Adrenal gland (tissue), 12 donors: ENCODE data around the gene HHIPL1. TPM values are rescaled to one million over a fixed set of nuclear protein-coding genes. Genes with fewer than 3 reads are reported as not detected.

ENCODE experiments used
- DNase-seq, 7 donors: peaks; one replicate each; pipeline ENCODE4 v3.0.0-alpha.2; 2019 to 2020
- H3K27ac ChIP-seq, 5 donors: fragments of 200-600 bp; sonication (generic) in 4 of 5; 1 replicate in 3 of 5; 2 replicates in 2 of 5; pipeline versions ENCODE4 v1.5.1 to v1.8.0; 2016 to 2020; ENCODE audit warnings: mild to moderate bottlenecking in 1 of 5
- H3K27me3 ChIP-seq: fragments of 200-600 bp; 2 replicates; pipeline ENCODE4 v1.8.0; 2021
- H3K36me3 ChIP-seq, 2 donors: fragments of 200-600 bp; replicated peaks in 1 of 2; 1 replicate in 1 of 2; 2 replicates in 1 of 2; pipeline versions ENCODE4 v1.5.1 to v1.8.0; 2018 to 2022
- H3K4me1 ChIP-seq, 2 donors: fragments of 200-600 bp; replicated peaks in 1 of 2; 1 replicate in 1 of 2; 2 replicates in 1 of 2; pipeline versions ENCODE4 v1.5.1 to v1.8.0; 2018 to 2021
- H3K4me3 ChIP-seq, 4 donors: fragments of 200-600 bp; sonication (generic) in 3 of 4; one replicate each; pipeline ENCODE4 v1.5.1; 2016 to 2018
- H3K9me3 ChIP-seq, 3 donors: fragments of 200-600 bp; sonication (generic) in 1 of 3; replicated peaks in 1 of 3; 1 replicate in 2 of 3; 2 replicates in 1 of 3; pipeline versions ENCODE4 v1.5.1 to v1.8.0; 2016 to 2021
- CTCF ChIP-seq, 6 experiments: fragments of 450-650 bp in 4 of 6; fragments of 200-600 bp in 2 of 6; sonication (generic) in 1 of 6; IDR thresholded peaks; 1 replicate in 5 of 6; 2 replicates in 1 of 6; pipeline versions ENCODE4 v1.5.1 to v1.8.0; 2016 to 2021; ENCODE audit warnings: antibody characterized with exemption in 6 of 6, mild to moderate bottlenecking in 2 of 6, moderate library complexity in 1 of 6
- POLR2A ChIP-seq, 2 donors: fragments of 450-650 bp; IDR thresholded peaks; one replicate each; pipeline ENCODE4 v1.6.1; 2017; ENCODE audit warnings: antibody characterized with exemption in 2 of 2, mild to moderate bottlenecking in 2 of 2, moderate library complexity in 1 of 2
- WGBS, 4 donors: extraction: QIAGEN DNeasy Blood & Tissue Kit in 2 of 4; methylation state at CpG; one replicate each; pipeline versions ENCODE4 v1.1.5 to v1.1.7; 2013 to 2017; 5-methylcytosine and 5-hydroxymethylcytosine counted together
- intact Hi-C, 2 donors: fragments of 100-400 bp; cut with DNase I; formaldehyde crosslinking; loops; one replicate each; pipeline versions ENCODE4 v1.14.1 to v1.15.0; 2022 to 2023
- polyA plus RNA-seq, 3 donors: library from polyadenylated mRNA; stranded (reverse); fragments of 200-250 nt in 2 of 3; fragments of 350-450 nt in 1 of 3; fragmentation: Illumina TruSeq in 1 of 3; extraction: RNeasy Lipid Tissue Mini Kit (QIAGEN cat#74804) in 1 of 3; gene quantifications; one replicate each; pipeline ENCODE4 v1.2.3, GENCODE V29; 2013 to 2014
- total RNA-seq, 9 donors: library from RNA; depleted of rRNA in 4 of 9; stranded (reverse); fragments of >200 nt in 4 of 9; fragments of 120-200 nt in 1 of 9; fragmentation: NEBNext Ultra II Directional in 1 of 9; extraction: Animal tissue kit (Norgen Biotek cat#: 25700) in 1 of 9; gene quantifications; one replicate each; pipeline versions ENCODE4 v1.1.0 to v1.2.4, GENCODE V29; 2013 to 2023
- donor health status: healthy with polysubstance abuse.
- donor health status: Bipolar disorder and iron deficiency.
- donor health status: DM: yes; HTN: yes; CAD: no.
- donor health status: DM: no; HTN: no; CAD: no.
- donor health status: DM: no; HTN: no; CAD: no.
- donor health status: DM: yes; HTN: yes; CAD: no.

Gene HHIPL1
- total and polyA plus RNA-seq, 12 donors = 0.20 to 2.9 (median 1.3) TPM

GRCh38 chr14:99674064-99674650, 29.2 kb downstream of the HHIPL1 start:
- TF ChIP-seq POLR2A (IDR thresholded peaks at IDR 0.05) (no peak), CTCF (IDR thresholded peaks at IDR 0.05) (no peak)
- H3K36me3 ChIP-seq = no peaks in the 10 kb centered on the region
- no peak overlapping the region for H3K27ac ChIP-seq
- H3K27me3 ChIP-seq = no peaks in the 10 kb centered on the region
- no peak for DNase-seq
- no peaks in the 10 kb centered on the region for H3K4me1 ChIP-seq
- no peak overlapping the region for H3K4me3 ChIP-seq
- H3K9me3 ChIP-seq = no peaks in the 10 kb centered on the region
- intact Hi-C loops = no loop called here
- WGBS, 4 donors = 82 to 90% (median 88%) methylated on average over 8 to 9 of the region's 9 CpGs

- H3K4me1 ChIP-seq = no peaks in the 10 kb centered on the region
- WGBS, 4 donors = 43 to 82% (median 61%) methylated on average over 19 to 60 of the region's 60 CpGs
- no peak overlapping the region for H3K4me3 ChIP-seq
- H3K9me3 ChIP-seq = no peaks in the 10 kb centered on the region
- TF ChIP-seq CTCF (IDR thresholded peaks at IDR 0.05) (no peak), POLR2A (IDR thresholded peaks at IDR 0.05) (no peak)
- H3K36me3 ChIP-seq = no peaks in the 10 kb centered on the region
- no peak overlapping the region for H3K27ac ChIP-seq
- no peak for DNase-seq
- no peaks in the 10 kb centered on the region for H3K27me3 ChIP-seq
- intact Hi-C loops = loop anchor here in 1 of 2 donors (5.0 kb wide), 1 partner anchor 212 kb away; no protein-coding TSS in a partner anchor
These were observed 29.9 kb downstream of the HHIPL1 start for GRCh38 chr14:99674776-99675381.

- WGBS, 4 donors = 38 to 90% (median 65%) methylated on average over 4 to 42 of the region's 42 CpGs
- Histone ChIP-seq H3K9me3 (no peaks in the 10 kb centered on the region), H3K27ac (no peak overlapping the region), H3K4me1 (no peaks in the 10 kb centered on the region), H3K27me3 (no peaks in the 10 kb centered on the region), H3K36me3 (no peaks in the 10 kb centered on the region), H3K4me3 (no peak overlapping the region)
- TF ChIP-seq CTCF (IDR thresholded peaks at IDR 0.05) (no peak), POLR2A (IDR thresholded peaks at IDR 0.05) (no peak)
- no peak for DNase-seq
- intact Hi-C loops = loop anchor here in 1 of 2 donors (5.0 kb wide), 1 partner anchor 212 kb away; no protein-coding TSS in a partner anchor
These were observed 30.5 kb downstream of the HHIPL1 start for GRCh38 chr14:99675382-99675835.

- no peak overlapping the region for H3K27ac ChIP-seq
- 45 to 77% (median 54%) methylated on average over 5 to 10 of the region's 10 CpGs for WGBS, 4 donors
- no peaks in the 10 kb centered on the region for H3K9me3 ChIP-seq
- TF ChIP-seq POLR2A (IDR thresholded peaks at IDR 0.05) (no peak), CTCF (IDR thresholded peaks at IDR 0.05) (no peak)
- H3K27me3 ChIP-seq = no peaks in the 10 kb centered on the region
- no peak overlapping the region for H3K4me3 ChIP-seq
- no peaks in the 10 kb centered on the region for H3K4me1 ChIP-seq
- intact Hi-C loops = loop anchor here in 1 of 2 donors (5.0 kb wide), 1 partner anchor 211 kb away; no protein-coding TSS in a partner anchor
- no peak for DNase-seq
- no peaks in the 10 kb centered on the region for H3K36me3 ChIP-seq
These were observed 31.0 kb downstream of the HHIPL1 start for GRCh38 chr14:99675951-99676350.
